ENCODE measurements around the gene LRRC4B. TPM values are rescaled to one million over a fixed set of nuclear protein-coding genes. Genes with fewer than 3 reads are reported as not detected.
"Not testable (repeated sequence)": the region's sequence is repeated elsewhere in the genome, so short reads cannot be mapped to it uniquely, and the experiment has no call there.

Gene LRRC4B
- total RNA-seq, 2 experiments from 2014 or later: not detected

DNA sequence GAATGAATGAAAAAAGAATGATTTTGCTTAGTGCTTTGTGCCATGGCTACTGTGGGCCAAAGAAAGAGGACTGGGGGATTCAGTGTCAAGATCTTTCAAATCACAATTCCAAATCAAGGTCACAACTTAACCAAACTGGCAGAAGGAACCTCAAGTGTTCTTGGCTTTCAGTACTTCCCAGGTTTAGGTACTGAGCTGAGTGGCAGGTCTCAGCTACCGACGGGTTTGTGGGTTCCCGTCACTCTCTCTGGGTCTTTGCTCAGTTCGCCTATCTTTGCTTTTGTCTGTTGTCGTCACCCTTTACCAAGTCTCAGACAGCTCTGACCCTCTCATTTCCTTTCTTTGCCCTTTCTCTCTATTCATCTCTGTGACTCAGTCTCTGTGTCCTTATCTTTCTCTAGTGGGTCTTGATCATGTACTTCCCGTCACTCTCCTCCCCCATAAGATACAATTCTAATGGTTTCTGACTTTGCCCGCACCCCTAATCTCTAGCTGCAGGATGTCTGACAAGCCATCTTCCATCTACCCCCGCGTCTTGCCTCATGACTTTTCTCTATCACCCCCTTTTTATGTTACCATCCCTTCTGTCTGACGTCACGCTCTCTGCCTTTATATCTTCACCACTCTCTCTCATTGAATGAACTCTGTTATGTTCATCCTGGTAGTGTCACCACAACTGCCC lies 33.3 kb upstream of the LRRC4B start:
- H3K27me3 Mint-ChIP-seq: peaks cover 34% of the 10 kb centered on the region
- DNase-seq (no peak), ATAC-seq (no peak)
- no peaks in the 10 kb centered on the region for H3K36me3 Mint-ChIP-seq (ENCODE audit: low read depth)
- no peaks in the 10 kb centered on the region for H3K9me3 Mint-ChIP-seq (ENCODE audit: low read depth)
- ChIA-PET POLR2A (no interaction called here), CTCF (interaction anchor here (1.2 kb wide), 1 partner anchor 32 kb away, joined by 3 read pairs; no protein-coding TSS in a partner anchor)
- no peaks in the 10 kb centered on the region for H3K4me1 Mint-ChIP-seq
- intact Hi-C loops (cut with DNase I, micrococcal nuclease): no loop called here
- H3K27ac Mint-ChIP-seq: no peak overlapping the region
- H3K4me3 Mint-ChIP-seq: no peak overlapping the region

DNA sequence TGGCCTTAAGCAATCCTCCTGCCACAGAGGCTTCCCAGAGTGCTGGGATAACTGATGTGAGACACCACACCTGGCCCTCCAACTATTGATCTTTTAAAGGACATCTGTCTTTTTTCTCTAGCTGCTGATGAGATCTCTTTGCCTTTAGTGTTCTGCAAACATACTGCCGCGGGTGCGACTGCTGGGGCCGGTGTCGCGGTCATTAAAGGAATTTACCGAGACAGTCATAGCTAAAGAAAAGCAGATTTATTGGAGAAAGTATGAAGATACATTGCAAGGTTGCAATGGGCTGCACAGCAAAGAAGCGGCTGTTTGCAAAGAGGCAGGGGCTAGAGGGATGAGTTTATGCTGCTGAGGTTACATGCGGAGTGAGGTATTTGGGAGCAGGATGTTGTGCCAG lies 31.2 kb upstream of the LRRC4B start:
- Mint-ChIP-seq H3K27ac (no peak overlapping the region), H3K27me3 (peaks cover 26% of the 10 kb centered on the region), H3K4me3 (no peak overlapping the region), H3K9me3 (ENCODE audit: low read depth) (no peaks in the 10 kb centered on the region), H3K36me3 (ENCODE audit: low read depth) (no peaks in the 10 kb centered on the region), H3K4me1 (no peaks in the 10 kb centered on the region)
- POLR2A ChIA-PET: no interaction called here
- CTCF ChIA-PET: no interaction called here
- ATAC-seq (no peak), DNase-seq (no peak)
- intact Hi-C loops (cut with DNase I, micrococcal nuclease): no loop called here

DNA sequence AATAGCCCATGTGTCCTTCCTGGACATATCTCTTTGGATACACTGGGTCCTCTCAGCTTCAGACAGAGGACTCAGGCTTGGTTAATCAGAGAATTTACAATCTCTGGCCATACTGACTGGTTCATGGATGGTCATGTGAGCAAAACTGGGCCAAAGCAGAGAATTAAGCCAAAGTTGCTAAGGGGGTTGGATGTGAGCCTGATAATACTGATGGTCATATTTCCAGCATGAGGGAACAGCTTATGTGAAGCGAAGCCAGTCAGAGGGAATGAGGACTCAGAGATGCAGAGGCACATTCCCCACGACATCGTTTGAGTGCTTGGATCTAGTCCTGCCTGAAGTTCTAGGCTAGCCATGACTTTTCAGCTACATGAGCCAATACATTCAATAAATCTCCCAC lies 22.0 kb upstream of the LRRC4B start:
- DNase-seq: no peak
- Mint-ChIP-seq H3K4me1 (no peaks in the 10 kb centered on the region), H3K36me3 (ENCODE audit: low read depth) (no peaks in the 10 kb centered on the region)

DNA sequence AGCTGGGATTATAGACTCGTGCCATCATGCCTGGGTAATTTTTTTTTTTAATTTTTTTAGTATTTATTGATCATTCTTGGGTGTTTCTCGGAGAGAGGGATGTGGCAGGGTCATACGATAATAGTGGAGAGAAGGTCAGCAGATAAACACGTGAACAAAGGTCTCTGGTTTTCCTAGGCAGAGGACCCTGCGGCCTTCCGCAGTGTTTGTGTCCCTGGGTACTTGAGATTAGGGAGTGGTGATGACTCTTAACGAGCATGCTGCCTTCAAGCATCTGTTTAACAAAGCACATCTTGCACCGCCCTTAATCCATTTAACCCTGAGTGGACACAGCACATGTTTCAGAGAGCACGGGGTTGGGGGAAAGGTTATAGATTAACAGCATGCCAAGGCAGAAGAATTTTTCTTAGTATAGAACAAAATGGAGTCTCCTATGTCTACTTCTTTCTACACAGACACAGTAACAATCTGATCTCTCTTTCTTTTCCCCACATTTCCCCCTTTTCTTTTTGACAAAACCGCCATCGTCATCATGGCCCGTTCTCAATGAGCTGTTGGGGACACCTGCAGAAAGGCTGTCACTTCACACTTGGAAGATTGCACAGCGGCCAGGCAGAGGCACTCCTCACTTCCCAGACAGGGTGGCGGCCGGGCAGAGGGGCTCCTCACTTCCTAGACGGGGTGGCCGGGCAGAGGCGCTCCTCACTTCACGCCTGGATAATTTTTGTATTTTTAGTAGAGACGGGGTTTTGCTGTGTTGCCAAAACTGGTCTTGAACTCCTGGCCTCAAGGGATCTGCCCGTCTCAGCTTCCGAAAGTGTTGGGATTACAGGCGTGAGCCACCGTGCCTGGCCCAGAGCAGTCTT lies 13.8 kb upstream of the LRRC4B start:
- H3K4me1 Mint-ChIP-seq; H3K4me3 Mint-ChIP-seq; POLR2A ChIA-PET; intact Hi-C loops (cut with DNase I, micrococcal nuclease); H3K27ac Mint-ChIP-seq; H3K9me3 Mint-ChIP-seq (ENCODE audit: low read depth); ATAC-seq; DNase-seq; H3K36me3 Mint-ChIP-seq (ENCODE audit: low read depth): not testable (repeated sequence)
- peaks cover 18% of the 10 kb centered on the region for H3K27me3 Mint-ChIP-seq
- CTCF ChIA-PET: interaction anchor here (1.0 kb wide), 1 partner anchor 9 kb away, joined by 3 read pairs; no protein-coding TSS in a partner anchor

More for the DNA sequence above, 22.0 kb upstream of the LRRC4B start:
- POLR2A ChIA-PET: no interaction called here
- Mint-ChIP-seq H3K4me3 (no peak overlapping the region), H3K9me3 (ENCODE audit: low read depth) (no peaks in the 10 kb centered on the region), H3K27ac (no peak overlapping the region), H3K27me3 (peaks cover 12% of the 10 kb centered on the region)
- ATAC-seq: no peak
- intact Hi-C loops (cut with DNase I, micrococcal nuclease): no loop called here
- CTCF ChIA-PET: interaction anchor here (3.1 kb wide), 1 partner anchor 52 kb away, joined by 13 read pairs; no protein-coding TSS in a partner anchor

DNA sequence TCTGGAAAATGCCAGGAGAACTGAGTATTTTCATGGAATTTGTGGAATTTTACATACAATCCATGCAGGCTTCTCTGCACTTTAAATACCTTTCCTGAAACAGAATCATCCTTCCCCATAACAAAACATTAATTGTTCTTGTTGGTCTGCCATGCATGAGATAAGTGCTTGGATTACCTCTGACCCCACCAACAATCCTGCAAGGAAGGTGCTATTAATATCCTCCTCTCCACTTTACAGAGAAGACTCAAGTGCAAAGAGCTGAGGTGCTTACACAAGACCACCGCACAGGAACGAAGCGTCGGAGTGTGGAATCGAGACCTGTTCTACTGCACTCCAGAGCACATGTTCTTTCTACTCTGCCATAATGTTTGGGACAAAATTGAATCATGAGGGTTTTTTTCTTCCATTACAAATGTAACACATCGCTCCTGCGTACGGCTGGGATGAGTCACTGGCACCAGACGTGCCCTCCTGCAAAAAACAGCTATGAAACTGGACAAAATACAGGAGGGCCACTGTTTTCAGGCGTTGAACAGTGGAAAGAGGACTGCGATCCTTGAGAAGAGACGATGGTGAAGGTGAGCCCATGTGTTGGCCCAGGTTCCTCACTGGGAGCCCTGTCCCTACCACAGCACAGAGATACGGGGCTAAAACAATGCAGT lies 12.9 kb upstream of the LRRC4B start:
- no peaks in the 10 kb centered on the region for H3K9me3 Mint-ChIP-seq (ENCODE audit: low read depth)
- H3K27me3 Mint-ChIP-seq: peaks cover 16% of the 10 kb centered on the region
- CTCF ChIA-PET: no interaction called here
- POLR2A ChIA-PET: no interaction called here
- H3K4me3 Mint-ChIP-seq: no peak overlapping the region
- no peaks in the 10 kb centered on the region for H3K4me1 Mint-ChIP-seq
- DNase-seq (no peak), ATAC-seq (no peak)
- no peaks in the 10 kb centered on the region for H3K36me3 Mint-ChIP-seq (ENCODE audit: low read depth)
- no peak overlapping the region for H3K27ac Mint-ChIP-seq
- intact Hi-C loops (cut with DNase I, micrococcal nuclease): no loop called here

DNA sequence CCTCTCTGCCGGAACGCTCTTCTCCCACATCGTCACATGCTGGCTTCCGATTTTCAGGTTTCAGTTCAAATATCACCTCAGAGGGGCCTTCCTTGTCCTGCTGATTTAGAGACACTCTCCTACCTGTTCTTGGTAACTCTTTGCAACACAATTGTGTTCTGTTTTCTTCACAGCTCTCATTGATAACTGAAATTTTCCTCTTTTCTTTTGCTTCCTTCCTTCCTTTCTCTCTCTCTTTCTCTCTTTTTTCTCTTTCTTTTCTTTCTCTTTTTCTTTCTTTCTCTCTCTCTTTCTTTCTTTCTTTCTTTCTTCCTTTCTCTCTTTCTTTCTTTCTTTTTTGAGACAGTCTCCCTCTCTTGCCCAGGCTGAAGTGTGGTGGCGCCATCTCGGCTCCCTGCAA lies 12.0 kb upstream of the LRRC4B start:
- ATAC-seq: no peak
- Mint-ChIP-seq H3K4me1 (no peaks in the 10 kb centered on the region), H3K36me3 (ENCODE audit: low read depth) (no peaks in the 10 kb centered on the region), H3K9me3 (ENCODE audit: low read depth) (no peaks in the 10 kb centered on the region), H3K27me3 (peaks cover 16% of the 10 kb centered on the region), H3K4me3 (no peak overlapping the region), H3K27ac (no peak overlapping the region)
- ChIA-PET CTCF (no interaction called here), POLR2A (no interaction called here)
- intact Hi-C loops (cut with DNase I, micrococcal nuclease): no loop called here
- DNase-seq: no peak

DNA sequence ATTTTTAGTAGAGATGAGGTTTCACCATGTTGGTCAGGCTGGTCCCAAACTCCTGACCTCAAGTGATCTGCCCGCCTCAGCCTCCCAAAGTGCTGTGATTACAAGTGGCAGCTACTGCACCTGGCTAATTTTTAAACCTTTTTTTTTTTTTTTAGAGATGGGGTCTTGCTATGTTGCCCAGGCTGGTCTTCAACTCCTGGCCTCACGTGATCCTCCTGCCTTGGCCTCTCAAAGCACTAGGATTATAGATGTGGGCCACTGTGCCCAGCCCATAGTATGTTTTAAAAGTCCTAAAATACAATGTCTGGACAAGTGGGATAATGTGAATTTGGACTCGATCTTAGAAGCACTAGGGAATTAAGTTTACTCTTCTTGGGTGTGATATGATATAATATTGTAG lies 8.5 kb upstream of the LRRC4B start:
- DNase-seq; H3K27ac Mint-ChIP-seq; ATAC-seq; POLR2A ChIA-PET; H3K4me3 Mint-ChIP-seq; H3K36me3 Mint-ChIP-seq (ENCODE audit: low read depth); CTCF ChIA-PET; H3K4me1 Mint-ChIP-seq; H3K9me3 Mint-ChIP-seq (ENCODE audit: low read depth); intact Hi-C loops (cut with DNase I, micrococcal nuclease): not testable (repeated sequence)
- peaks cover 16% of the 10 kb centered on the region for H3K27me3 Mint-ChIP-seq

DNA sequence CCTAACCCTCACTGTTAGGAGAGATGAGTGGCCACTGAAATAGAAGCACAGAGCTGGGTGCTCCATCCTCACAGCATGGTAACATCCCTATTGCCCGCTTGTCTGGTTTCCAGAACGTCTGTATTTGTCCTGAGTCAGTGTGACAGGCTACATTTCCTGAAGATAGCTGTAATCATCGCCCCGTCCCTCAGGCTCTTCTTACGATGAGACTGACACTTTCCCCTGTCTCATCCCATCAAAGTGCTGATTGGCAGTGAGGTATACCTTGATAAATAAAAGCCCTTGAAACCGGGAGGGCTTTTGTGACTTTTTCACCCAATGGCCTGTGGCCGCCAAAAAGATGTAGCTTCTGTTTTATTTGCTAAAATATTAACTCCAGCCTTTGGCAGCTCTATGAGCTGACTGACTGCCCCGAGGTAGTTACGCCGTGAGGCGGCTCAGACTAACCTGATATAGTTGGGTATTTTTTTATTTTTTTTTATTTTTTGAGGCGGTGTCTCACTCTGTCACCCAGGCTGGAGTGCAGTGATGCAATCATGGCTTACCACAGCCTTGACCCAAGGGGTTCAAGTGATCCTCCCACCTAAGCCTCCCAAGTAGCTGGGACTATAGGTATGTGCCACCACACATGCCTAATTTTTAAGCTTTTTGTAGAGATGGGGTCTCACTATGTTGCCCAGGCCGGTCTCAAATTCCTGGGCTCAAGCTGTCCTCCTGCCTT lies 5.7 kb upstream of the LRRC4B start:
- ATAC-seq (no peak), DNase-seq (no peak)
- Mint-ChIP-seq H3K9me3 (ENCODE audit: low read depth) (no peaks in the 10 kb centered on the region), H3K4me3 (no peak overlapping the region), H3K36me3 (ENCODE audit: low read depth) (no peaks in the 10 kb centered on the region), H3K27ac (no peak overlapping the region), H3K27me3 (peaks cover 14% of the 10 kb centered on the region), H3K4me1 (no peaks in the 10 kb centered on the region)
- POLR2A ChIA-PET: no interaction called here
- CTCF ChIA-PET: interaction anchor here (0.8 to 1.0 kb wide), 2 partner anchors 34 to 37 kb away, joined by 3 to 4 read pairs; no protein-coding TSS in a partner anchor
- intact Hi-C loops (cut with DNase I, micrococcal nuclease): no loop called here

DNA sequence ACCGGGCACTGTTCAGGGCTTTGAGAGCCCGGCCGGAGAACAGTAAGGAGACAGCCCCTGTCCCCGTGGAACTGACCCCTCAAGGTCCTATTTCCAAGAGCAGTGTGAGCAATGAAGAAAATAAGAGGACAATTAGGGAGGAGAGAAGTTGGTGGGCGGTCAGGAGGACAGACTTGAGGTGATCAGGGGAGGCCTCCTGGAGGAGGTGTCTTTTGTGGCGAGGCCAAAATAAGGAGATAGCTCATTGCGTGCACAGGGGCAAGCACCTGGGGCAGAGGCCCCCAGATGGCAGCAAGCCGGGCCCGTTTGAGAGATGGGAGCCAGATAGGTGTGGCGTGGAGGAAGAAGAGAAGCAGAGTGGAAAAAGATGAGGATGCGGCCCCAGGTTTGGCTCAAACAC lies 2.8 kb upstream of the LRRC4B start:
- H3K4me3 Mint-ChIP-seq: no peak overlapping the region
- POLR2A ChIA-PET: no interaction called here
- CTCF ChIA-PET: no interaction called here
- no peak for ATAC-seq
- peaks cover 11% of the 10 kb centered on the region for H3K4me1 Mint-ChIP-seq
- no peaks in the 10 kb centered on the region for H3K36me3 Mint-ChIP-seq (ENCODE audit: low read depth)
- no peak overlapping the region for H3K27ac Mint-ChIP-seq
- intact Hi-C loops (cut with DNase I, micrococcal nuclease): no loop called here
- H3K9me3 Mint-ChIP-seq (ENCODE audit: low read depth): no peaks in the 10 kb centered on the region
- no peak for DNase-seq
- peaks cover 16% of the 10 kb centered on the region for H3K27me3 Mint-ChIP-seq

DNA sequence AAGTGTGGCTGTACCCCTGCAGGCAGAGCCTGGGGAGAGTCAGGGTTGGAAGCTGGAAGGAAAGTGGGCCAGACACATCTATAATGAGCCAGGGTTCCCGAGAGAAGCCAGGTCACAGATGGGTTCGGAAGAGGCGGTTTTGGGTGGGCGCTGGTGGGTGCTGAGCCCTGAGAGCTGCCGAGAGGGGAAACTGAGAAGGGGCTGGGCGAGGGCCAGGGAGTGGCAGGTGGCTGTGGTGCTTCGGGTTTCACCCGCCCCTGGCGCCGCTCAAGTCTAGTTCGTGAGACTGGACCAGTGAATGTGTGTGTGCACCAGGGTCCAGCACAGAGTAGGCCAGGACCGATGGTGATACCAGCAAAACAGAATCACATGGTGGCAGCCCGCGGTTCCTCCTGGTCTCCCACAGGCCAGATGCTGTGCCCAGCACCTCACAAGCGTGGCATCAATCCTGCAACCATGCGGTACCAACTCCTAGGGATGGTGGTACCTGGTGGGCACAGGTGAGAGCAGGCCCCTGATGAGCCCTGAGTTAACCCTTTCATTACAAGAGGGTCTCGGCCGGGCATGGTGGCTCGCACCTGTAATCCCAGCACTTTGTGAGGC lies 1.8 kb upstream of the LRRC4B start:
- Mint-ChIP-seq H3K27ac (no peak overlapping the region), H3K36me3 (ENCODE audit: low read depth) (no peaks in the 10 kb centered on the region), H3K4me3 (no peak overlapping the region), H3K4me1 (peaks cover 19% of the 10 kb centered on the region), H3K27me3 (peaks cover 24% of the 10 kb centered on the region), H3K9me3 (ENCODE audit: low read depth) (no peaks in the 10 kb centered on the region)
- DNase-seq (no peak), ATAC-seq (no peak)
- CTCF ChIA-PET: interaction anchor here (1.0 kb wide), 1 partner anchor 31 kb away, joined by 3 read pairs; no protein-coding TSS in a partner anchor
- POLR2A ChIA-PET: no interaction called here
- intact Hi-C loops (cut with DNase I, micrococcal nuclease): no loop called here

All from activated CD4-positive, alpha-beta T cell treated with anti-CD3 and anti-CD28 coated beads for 36 hours (primary cell).